GM23338 (cell line): ENCODE results near the gene TSFM. TPM values are rescaled to one million over a fixed set of nuclear protein-coding genes. Genes with fewer than 3 reads are reported as not detected.

Experiments
- ATAC-seq: fragments of 200-7000 bp; cut with Tn5 transposase; 3 replicates; pipeline ENCODE4 v1.9.1; 2020
- DNase-seq: peaks from one replicate; pipeline ENCODE4 v3.0.0-alpha.2; 2015; ENCODE audit warnings: low spot score
- H2AFZ ChIP-seq: fragments of 200-600 bp; sonication (generic); 2 replicates; pipeline ENCODE4 v1.8.0; 2016; ENCODE audit warnings: antibody characterized with exemption, mild to moderate bottlenecking, moderate library complexity
- H3F3A ChIP-seq: fragments of 200-600 bp; sonication (generic); replicated peaks from 2 replicates; pipeline ENCODE4 v1.8.0; 2017; ENCODE audit warnings: antibody characterized with exemption, mixed run types, low read depth
- H3K27ac ChIP-seq: fragments of 200-600 bp; sonication (generic); 2 replicates; pipeline ENCODE4 v1.6.1; 2016; ENCODE audit warnings: low read depth
- H3K27me3 ChIP-seq: fragments of 200-600 bp; sonication (generic); 2 replicates; pipeline ENCODE4 v1.8.0; 2016; ENCODE audit warnings: mild to moderate bottlenecking, mixed run types, moderate library complexity; ENCODE audit not compliant: insufficient read depth
- H3K36me3 ChIP-seq: fragments of 200-600 bp; sonication (generic); 2 replicates; pipeline ENCODE4 v1.8.0; 2016; ENCODE audit warnings: mild to moderate bottlenecking; ENCODE audit not compliant: insufficient read depth
- H3K4me1 ChIP-seq: fragments of 200-600 bp; sonication (generic); 2 replicates; pipeline ENCODE4 v1.8.0; 2016; ENCODE audit warnings: mild to moderate bottlenecking, moderate library complexity; ENCODE audit not compliant: insufficient read depth
- H3K4me2 ChIP-seq: fragments of 200-600 bp; sonication (generic); 2 replicates; pipeline ENCODE4 v1.7.1; 2017; ENCODE audit warnings: mixed run types
- H3K4me3 ChIP-seq: fragments of 200-600 bp; sonication (generic); 2 replicates; pipeline ENCODE4 v1.6.1; 2016; ENCODE audit warnings: mixed run types
- H3K79me2 ChIP-seq: fragments of 200-600 bp; sonication (generic); replicated peaks from 2 replicates; pipeline ENCODE4 v1.8.0; 2017; ENCODE audit warnings: mild to moderate bottlenecking; ENCODE audit not compliant: insufficient read depth
- H3K9me2 ChIP-seq: fragments of 200-600 bp; sonication (generic); 2 replicates; pipeline ENCODE4 v1.8.0; 2017; ENCODE audit not compliant: insufficient read depth
- H4K20me1 ChIP-seq: fragments of 200-600 bp; sonication (generic); replicated peaks from 2 replicates; pipeline ENCODE4 v1.8.0; 2017; ENCODE audit warnings: mild to moderate bottlenecking; ENCODE audit not compliant: insufficient read depth
- H3K27ac Mint-ChIP-seq: 2 replicates; pipeline ENCODE4 v1.8.0; 2020; ENCODE audit warnings: inconsistent platforms, mild to moderate bottlenecking, moderate library complexity, mixed read lengths
- H3K27me3 Mint-ChIP-seq: 3 replicates; pipeline ENCODE4 v1.8.0; 2022; ENCODE audit warnings: low read depth, mild to moderate bottlenecking, moderate library complexity, mixed read lengths, inconsistent platforms; ENCODE audit not compliant: insufficient read depth, poor library complexity
- H3K36me3 Mint-ChIP-seq: 3 replicates; pipeline ENCODE4 v1.8.0; 2021; ENCODE audit warnings: low read depth, mild to moderate bottlenecking, inconsistent platforms, moderate library complexity, mixed read lengths
- H3K4me1 Mint-ChIP-seq: 3 replicates; pipeline ENCODE4 v1.8.0; 2020; ENCODE audit warnings: mild to moderate bottlenecking, inconsistent platforms, mixed read lengths
- H3K4me3 Mint-ChIP-seq: 3 replicates; pipeline ENCODE4 v1.8.0; 2021; ENCODE audit warnings: moderate library complexity, mild to moderate bottlenecking, inconsistent platforms, mixed read lengths
- H3K9me3 Mint-ChIP-seq: 3 replicates; pipeline ENCODE4 v1.8.0; 2020; ENCODE audit warnings: moderate library complexity, mild to moderate bottlenecking, inconsistent platforms, mixed read lengths
- CREB1 ChIP-seq: fragments of 250-450 bp; sonication (Bioruptor Pico); IDR thresholded peaks from 2 replicates; pipeline ENCODE4 v1.5.0; 2020; ENCODE audit warnings: low read depth, mild to moderate bottlenecking, moderate library complexity
- CTCF ChIP-seq, 2 experiments: fragments of 200-600 bp in 1 of 2; sonication (generic) in 1 of 2; conservative IDR thresholded peaks; 2 replicates each; pipeline versions ENCODE4 v1.5.1 to v1.6.1; 2016 to 2017; ENCODE audit warnings: antibody characterized with exemption in 2 of 2, low read depth in 2 of 2, mild to moderate bottlenecking in 2 of 2, moderate library complexity in 1 of 2
- EZH2 ChIP-seq: fragments of 200-600 bp; sonication (generic); IDR thresholded peaks from one replicate; pipeline ENCODE4 v1.8.0; 2017; ENCODE audit warnings: antibody characterized with exemption, mild to moderate bottlenecking, low read depth; ENCODE audit not compliant: unreplicated experiment
- EZH2phosphoT487 ChIP-seq: fragments of 200-600 bp; sonication (generic); IDR thresholded peaks from one replicate; pipeline ENCODE4 v1.8.1; 2018; ENCODE audit warnings: antibody characterized with exemption; ENCODE audit not compliant: unreplicated experiment
- JUNB ChIP-seq: IDR thresholded peaks from one replicate; pipeline ENCODE4 v1.6.1; 2016; ENCODE audit warnings: antibody characterized with exemption; ENCODE audit not compliant: unreplicated experiment
- NANOG ChIP-seq: IDR thresholded peaks from 2 replicates; pipeline ENCODE4 v1.6.1; 2016; ENCODE audit warnings: antibody characterized with exemption, borderline replicate concordance
- POLR2AphosphoS5 ChIP-seq: IDR thresholded peaks from 2 replicates; pipeline ENCODE4 v1.6.1; 2016; ENCODE audit warnings: antibody characterized with exemption, low read depth
- REST ChIP-seq: IDR thresholded peaks from one replicate; pipeline ENCODE4 v1.6.1; 2018; ENCODE audit warnings: antibody characterized with exemption; ENCODE audit not compliant: unreplicated experiment
- STAT1 ChIP-seq: IDR thresholded peaks from one replicate; pipeline ENCODE4 v1.6.1; 2016; ENCODE audit warnings: antibody characterized with exemption; ENCODE audit not compliant: unreplicated experiment
- ZNF114 ChIP-seq: fragments of 250-450 bp; sonication (Bioruptor Pico); IDR thresholded peaks from 2 replicates; pipeline ENCODE4 v1.5.0; 2020; ENCODE audit warnings: mild to moderate bottlenecking, moderate library complexity
- ZNF331 ChIP-seq: fragments of 250-450 bp; sonication (Bioruptor Pico); IDR thresholded peaks from 2 replicates; pipeline ENCODE4 v1.5.0; 2020; ENCODE audit warnings: low read depth, mild to moderate bottlenecking, moderate library complexity
- ZNF462 ChIP-seq: fragments of 250-450 bp; sonication (Bioruptor Pico); IDR thresholded peaks from 2 replicates; pipeline ENCODE4 v1.5.0; 2020; ENCODE audit warnings: mild to moderate bottlenecking, moderate library complexity
- polyA plus RNA-seq: library from polyadenylated mRNA; unstranded; fragments of >200 nt; fragmentation: Nextera tagmentation; extraction: Ambion mirVana; gene quantifications from 2 replicates; pipeline ENCODE4 v1.2.1, GENCODE V29; 2016
- total RNA-seq: library from RNA; depleted of rRNA; stranded (reverse); fragments of >200 nt; shearing (Covaris generic); gene quantifications from 2 replicates; pipeline ENCODE4 v1.2.3, GENCODE V29; 2014
- TF ChIP-seq, protein P1 (sequence below): IDR thresholded peaks from 2 replicates; pipeline ENCODE4 v1.6.1; 2016; ENCODE audit warnings: antibody characterized with exemption

The TSFM gene
- total and polyA plus RNA-seq, 2 experiments from 2014 or later: 29.5 to 43.1 TPM

DNA sequence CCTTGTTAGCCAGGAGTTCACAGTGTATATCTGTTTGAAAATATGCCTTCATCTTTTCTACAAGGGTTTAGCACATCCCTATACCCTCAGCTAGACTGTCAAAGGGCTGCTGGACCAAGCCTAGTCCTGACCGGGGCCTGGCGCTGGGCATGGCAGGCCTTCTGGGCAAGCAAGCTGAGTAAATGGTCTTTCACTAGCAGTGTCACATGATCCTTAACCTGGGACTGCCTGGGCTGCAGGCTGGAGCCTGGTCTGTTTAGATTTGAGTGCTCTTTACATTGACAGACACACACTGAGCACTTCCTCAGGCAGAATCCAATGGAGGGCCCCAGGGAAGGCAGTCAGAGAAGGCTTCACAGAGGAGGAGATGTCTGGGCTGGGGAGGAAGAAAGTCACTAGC, 42.9 kb downstream of the TSFM start:
- peaks cover 84% of the 10 kb centered on the region for H3K36me3 Mint-ChIP-seq
- Histone ChIP-seq H3K27me3 (no peaks in the 10 kb centered on the region), H3K4me3 (no peak overlapping the region), H3F3A (no peaks in the 10 kb centered on the region), H3K4me1 (no peaks in the 10 kb centered on the region), H2AFZ (no peak overlapping the region), H3K4me2 (no peak overlapping the region), H4K20me1 (peaks cover 18% of the 10 kb centered on the region), H3K9me2 (no peaks in the 10 kb centered on the region), H3K36me3 (peaks cover 40% of the 10 kb centered on the region), H3K79me2 (peaks cover 19% of the 10 kb centered on the region), H3K27ac (no peak overlapping the region)
- TF ChIP-seq ZNF462 (no peak), STAT1 (no peak), CTCF (conservative IDR thresholded peaks at IDR 0.05; ENCODE audit: low read depth in 2 of 2) (no peak), CREB1 (CRISPR knock-in tag) (no peak), POLR2AphosphoS5 (no peak), ZNF331 (CRISPR knock-in tag) (no peak), ZNF114 (no peak), REST (no peak), EZH2 (no peak), EZH2phosphoT487 (no peak), NANOG (no peak), JUNB (no peak)
- TF ChIP-seq, protein P1, sequence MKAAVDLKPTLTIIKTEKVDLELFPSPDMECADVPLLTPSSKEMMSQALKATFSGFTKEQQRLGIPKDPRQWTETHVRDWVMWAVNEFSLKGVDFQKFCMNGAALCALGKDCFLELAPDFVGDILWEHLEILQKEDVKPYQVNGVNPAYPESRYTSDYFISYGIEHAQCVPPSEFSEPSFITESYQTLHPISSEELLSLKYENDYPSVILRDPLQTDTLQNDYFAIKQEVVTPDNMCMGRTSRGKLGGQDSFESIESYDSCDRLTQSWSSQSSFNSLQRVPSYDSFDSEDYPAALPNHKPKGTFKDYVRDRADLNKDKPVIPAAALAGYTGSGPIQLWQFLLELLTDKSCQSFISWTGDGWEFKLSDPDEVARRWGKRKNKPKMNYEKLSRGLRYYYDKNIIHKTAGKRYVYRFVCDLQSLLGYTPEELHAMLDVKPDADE: no peak
- peaks cover 5% of the 10 kb centered on the region for H3K27me3 Mint-ChIP-seq
- H3K4me1 Mint-ChIP-seq: peaks cover 7% of the 10 kb centered on the region; the same call in 2 of the 3 replicates
- no peak overlapping the region for H3K4me3 Mint-ChIP-seq
- H3K27ac Mint-ChIP-seq: no peak overlapping the region
- H3K9me3 Mint-ChIP-seq: no peaks in the 10 kb centered on the region
- DNase-seq: no peak
- no peak for ATAC-seq
